Measurements from ENCODE around the gene PAQR7. TPM values are rescaled to one million over a fixed set of nuclear protein-coding genes. Genes with fewer than 3 reads are reported as not detected.
A peak's percentile ranks its signal among the peaks of the same experiment; 100 is the strongest.

Gene PAQR7
- total RNA-seq, 2 experiments from 2014 or later, result 1.4 TPM

GRCh38 chr1:25880518-25880917, 5.0 kb upstream of the PAQR7 start:
- POLR2A ChIA-PET, result interaction anchor here (1.1 kb wide), 1 partner anchor 25 kb away, joined by 3 read pairs; no protein-coding TSS in a partner anchor
- Mint-ChIP-seq H3K9me3 (no peaks in the 10 kb centered on the region), H3K27me3 (peaks cover 21% of the 10 kb centered on the region), H3K4me3 (no peak overlapping the region), H3K27ac (no peak overlapping the region), H3K36me3 (ENCODE audit: low read depth) (no peaks in the 10 kb centered on the region), H3K4me1 (peaks cover 2% of the 10 kb centered on the region)
- CTCF ChIA-PET, result no interaction called here
- no peak for DNase-seq

- Mint-ChIP-seq H3K27me3 (peaks cover 23% of the 10 kb centered on the region), H3K27ac (no peak overlapping the region), H3K9me3 (no peaks in the 10 kb centered on the region), H3K36me3 (ENCODE audit: low read depth) (no peaks in the 10 kb centered on the region), H3K4me3 (no peak overlapping the region), H3K4me1 (peaks cover 7% of the 10 kb centered on the region)
- DNase-seq, result no peak
- POLR2A ChIA-PET, result interaction anchor here (0.9 to 1.3 kb wide), 3 partner anchors 9 to 25 kb away, joined by 3 to 5 read pairs (median 4); no protein-coding TSS in a partner anchor
- CTCF ChIA-PET, result interaction anchor here (0.7 kb wide), 1 partner anchor 118 kb away, joined by 3 read pairs; the partner anchor contains the start of gene PAFAH2
Observed at GRCh38 chr1:25879675-25880074, 4.2 kb upstream of the PAQR7 start.

GRCh38 chr1:25878690-25879089, 3.2 kb upstream of the PAQR7 start:
- H3K9me3 Mint-ChIP-seq, result no peaks in the 10 kb centered on the region
- no peak for DNase-seq
- H3K27me3 Mint-ChIP-seq, result peaks cover 23% of the 10 kb centered on the region
- ChIA-PET CTCF (interaction anchor here (1.1 kb wide), 1 partner anchor 17 kb away, joined by 4 read pairs; no protein-coding TSS in a partner anchor), POLR2A (interaction anchor here (0.7 to 1.3 kb wide), 2 partner anchors 10 to 93 kb away, joined by 3 to 5 read pairs; no protein-coding TSS in a partner anchor)
- peaks cover 7% of the 10 kb centered on the region for H3K4me1 Mint-ChIP-seq
- H3K36me3 Mint-ChIP-seq (ENCODE audit: low read depth), result no peaks in the 10 kb centered on the region
- H3K4me3 Mint-ChIP-seq, result no peak overlapping the region
- H3K27ac Mint-ChIP-seq, result no peak overlapping the region

- ChIA-PET CTCF (no interaction called here), POLR2A (no interaction called here)
- peaks cover 7% of the 10 kb centered on the region for H3K4me1 Mint-ChIP-seq
- no peak overlapping the region for H3K27ac Mint-ChIP-seq
- H3K27me3 Mint-ChIP-seq, result peaks cover 23% of the 10 kb centered on the region
- H3K4me3 Mint-ChIP-seq, result no peak overlapping the region
- no peaks in the 10 kb centered on the region for H3K9me3 Mint-ChIP-seq
- H3K36me3 Mint-ChIP-seq (ENCODE audit: low read depth), result no peaks in the 10 kb centered on the region
- no peak for DNase-seq
Observed at GRCh38 chr1:25877155-25877554, 1.6 kb upstream of the PAQR7 start.

- Mint-ChIP-seq H3K9me3 (no peaks in the 10 kb centered on the region), H3K4me1 (peaks cover 7% of the 10 kb centered on the region), H3K27ac (no peak overlapping the region), H3K4me3 (no peak overlapping the region), H3K27me3 (peaks cover 23% of the 10 kb centered on the region), H3K36me3 (ENCODE audit: low read depth) (no peaks in the 10 kb centered on the region)
- no peak for DNase-seq
- POLR2A ChIA-PET, result interaction anchor here (1.5 kb wide), 1 partner anchor 114 kb away, joined by 7 read pairs; no protein-coding TSS in a partner anchor
- CTCF ChIA-PET, result no interaction called here
Observed at GRCh38 chr1:25876693-25877077, 1.2 kb upstream of the PAQR7 start.

GRCh38 chr1:25875856-25876692, 566 bp upstream of the PAQR7 start:
- POLR2A ChIA-PET, result interaction anchor here (1.1 to 2.1 kb wide), 5 partner anchors 9 to 121 kb away, joined by 3 to 8 read pairs (median 4); partner anchors contain the start of gene PAFAH2
- CTCF ChIA-PET, result interaction anchor here (1.3 to 1.5 kb wide), 2 partner anchors 20 to 33 kb away, joined by 3 to 4 read pairs; no protein-coding TSS in a partner anchor
- Mint-ChIP-seq H3K27me3 (peaks cover 23% of the 10 kb centered on the region), H3K4me1 (peaks cover 7% of the 10 kb centered on the region), H3K4me3 (peak overlapping the region; percentile 42), H3K36me3 (ENCODE audit: low read depth) (no peaks in the 10 kb centered on the region), H3K27ac (no peak overlapping the region), H3K9me3 (no peaks in the 10 kb centered on the region)
- DNase-seq, result no peak

GRCh38 chr1:25874635-25875153, 814 bp downstream of the PAQR7 start:
- H3K4me1 Mint-ChIP-seq, result peaks cover 7% of the 10 kb centered on the region
- no peaks in the 10 kb centered on the region for H3K9me3 Mint-ChIP-seq
- peaks cover 19% of the 10 kb centered on the region for H3K27me3 Mint-ChIP-seq
- DNase-seq, result no peak
- no peaks in the 10 kb centered on the region for H3K36me3 Mint-ChIP-seq (ENCODE audit: low read depth)
- H3K27ac Mint-ChIP-seq, result no peak overlapping the region
- H3K4me3 Mint-ChIP-seq, result peak overlapping the region; percentile 69
- CTCF ChIA-PET, result interaction anchor here (1.2 to 1.5 kb wide), 3 partner anchors 21 to 32 kb away, joined by 3 to 4 read pairs (median 3); no protein-coding TSS in a partner anchor
- POLR2A ChIA-PET, result interaction anchor here (1.1 to 2.1 kb wide), 3 partner anchors 10 to 43 kb away, joined by 3 to 8 read pairs (median 4); no protein-coding TSS in a partner anchor

- no peak overlapping the region for H3K27ac Mint-ChIP-seq
- no peak overlapping the region for H3K4me3 Mint-ChIP-seq
- no peaks in the 10 kb centered on the region for H3K36me3 Mint-ChIP-seq (ENCODE audit: low read depth)
- ChIA-PET CTCF (interaction anchor here (1.2 kb wide), 1 partner anchor 21 kb away, joined by 3 read pairs; no protein-coding TSS in a partner anchor), POLR2A (interaction anchor here (1.2 to 2.1 kb wide), 2 partner anchors 31 to 42 kb away, joined by 3 to 8 read pairs; no protein-coding TSS in a partner anchor)
- peaks cover 7% of the 10 kb centered on the region for H3K4me1 Mint-ChIP-seq
- H3K27me3 Mint-ChIP-seq, result peaks cover 19% of the 10 kb centered on the region
- no peak for DNase-seq
- no peaks in the 10 kb centered on the region for H3K9me3 Mint-ChIP-seq
Observed at GRCh38 chr1:25874209-25874608, 1.3 kb downstream of the PAQR7 start.

GRCh38 chr1:25873120-25873519, 2.4 kb downstream of the PAQR7 start:
- Mint-ChIP-seq H3K9me3 (no peaks in the 10 kb centered on the region), H3K27me3 (peaks cover 19% of the 10 kb centered on the region), H3K4me1 (peaks cover 7% of the 10 kb centered on the region), H3K27ac (no peak overlapping the region), H3K4me3 (no peak overlapping the region), H3K36me3 (ENCODE audit: low read depth) (no peaks in the 10 kb centered on the region)
- ChIA-PET POLR2A (no interaction called here), CTCF (no interaction called here)
- no peak for DNase-seq

- Mint-ChIP-seq H3K9me3 (no peaks in the 10 kb centered on the region), H3K4me1 (peaks cover 7% of the 10 kb centered on the region), H3K4me3 (no peak overlapping the region), H3K27me3 (peaks cover 17% of the 10 kb centered on the region), H3K27ac (no peak overlapping the region), H3K36me3 (ENCODE audit: low read depth) (no peaks in the 10 kb centered on the region)
- ChIA-PET POLR2A (no interaction called here), CTCF (no interaction called here)
- DNase-seq, result no peak
Observed at GRCh38 chr1:25872713-25873112, 2.8 kb downstream of the PAQR7 start.

GRCh38 chr1:25871704-25872494, 3.6 kb downstream of the PAQR7 start:
- H3K27ac Mint-ChIP-seq, result no peak overlapping the region
- POLR2A ChIA-PET, result interaction anchor here (0.8 kb wide), 1 partner anchor 21 kb away, joined by 3 read pairs; no protein-coding TSS in a partner anchor
- H3K9me3 Mint-ChIP-seq, result no peaks in the 10 kb centered on the region
- DNase-seq, result no peak
- H3K4me3 Mint-ChIP-seq, result no peak overlapping the region
- peaks cover 13% of the 10 kb centered on the region for H3K27me3 Mint-ChIP-seq
- H3K4me1 Mint-ChIP-seq, result peaks cover 7% of the 10 kb centered on the region
- no peaks in the 10 kb centered on the region for H3K36me3 Mint-ChIP-seq (ENCODE audit: low read depth)
- CTCF ChIA-PET, result interaction anchor here (1.5 kb wide), 1 partner anchor 23 kb away, joined by 5 read pairs; no protein-coding TSS in a partner anchor

GRCh38 chr1:25871086-25871703, 4.3 kb downstream of the PAQR7 start:
- no peak for DNase-seq

More at GRCh38 chr1:25871086-25871703, 4.3 kb downstream of the PAQR7 start:
- Mint-ChIP-seq H3K36me3 (ENCODE audit: low read depth) (no peaks in the 10 kb centered on the region), H3K27ac (no peak overlapping the region), H3K4me1 (peaks cover 7% of the 10 kb centered on the region), H3K9me3 (no peaks in the 10 kb centered on the region), H3K4me3 (no peak overlapping the region), H3K27me3 (peaks cover 6% of the 10 kb centered on the region)
- ChIA-PET CTCF (interaction anchor here (1.5 kb wide), 1 partner anchor 24 kb away, joined by 5 read pairs; no protein-coding TSS in a partner anchor), POLR2A (interaction anchor here (0.6 to 1.5 kb wide), 3 partner anchors 11 to 256 kb away, joined by 3 to 5 read pairs (median 3); no protein-coding TSS in a partner anchor)

All from activated CD4-positive, alpha-beta memory T cell treated with anti-CD3 and anti-CD28 coated beads, Interleukin-2, amount 10 ng/mL, durations not matched to agents 7 days and 5 days (primary cell).